Smooth muscle cell (in vitro differentiated cells): ENCODE data around the gene PKNOX2. TPM values are rescaled to one million over a fixed set of nuclear protein-coding genes. Genes with fewer than 3 reads are reported as not detected.

Experiments used
- DNase-seq: peaks from one replicate; lab custom pipeline; 2025; ENCODE audit not compliant: unreplicated experiment; lab: John Stamatoyannopoulos, UW
- H2AFZ ChIP-seq: fragments of 200-600 bp; sonication (generic); 2 replicates; pipeline ENCODE4 v1.6.0; 2016; ENCODE audit warnings: antibody characterized with exemption, low read depth, mild to moderate bottlenecking
- H3F3A ChIP-seq: fragments of 200-600 bp; sonication (generic); 2 replicates; pipeline ENCODE4 v1.6.0; 2017; ENCODE audit warnings: antibody characterized with exemption, low read depth
- H3K27ac ChIP-seq: fragments of 200-600 bp; sonication (generic); 2 replicates; pipeline ENCODE4 v1.5.1; 2016; ENCODE audit warnings: low read depth, mild to moderate bottlenecking
- H3K27me3 ChIP-seq: fragments of 200-600 bp; sonication (generic); 2 replicates; pipeline ENCODE4 v1.6.1; 2016; ENCODE audit warnings: low read depth, mild to moderate bottlenecking
- H3K36me3 ChIP-seq: fragments of 200-600 bp; sonication (generic); 2 replicates; pipeline ENCODE4 v1.5.1; 2016; ENCODE audit warnings: low read depth
- H3K4me1 ChIP-seq: fragments of 200-600 bp; sonication (generic); 2 replicates; pipeline ENCODE4 v1.5.1; 2016; ENCODE audit warnings: low read depth
- H3K4me2 ChIP-seq: fragments of 200-600 bp; sonication (generic); 2 replicates; pipeline ENCODE4 v1.6.0; 2016; ENCODE audit warnings: mild to moderate bottlenecking
- H3K4me3 ChIP-seq: fragments of 200-600 bp; sonication (generic); 2 replicates; pipeline ENCODE4 v1.5.1; 2016; ENCODE audit warnings: mild to moderate bottlenecking
- H3K79me2 ChIP-seq: fragments of 200-600 bp; sonication (generic); 2 replicates; pipeline ENCODE4 v1.6.0; 2016; ENCODE audit warnings: low read depth, mild to moderate bottlenecking
- H3K9ac ChIP-seq: fragments of 200-600 bp; sonication (generic); 2 replicates; pipeline ENCODE4 v1.6.0; 2016; ENCODE audit warnings: low read depth
- H3K9me3 ChIP-seq: fragments of 200-600 bp; sonication (generic); replicated peaks from 2 replicates; pipeline ENCODE4 v1.5.1; 2016; ENCODE audit warnings: low read depth
- H4K20me1 ChIP-seq: fragments of 200-600 bp; sonication (generic); 2 replicates; pipeline ENCODE4 v1.6.0; 2016; ENCODE audit warnings: low read depth
- CTCF ChIP-seq: fragments of 200-600 bp; sonication (generic); IDR thresholded peaks from 2 replicates; pipeline ENCODE4 v1.5.1; 2017; ENCODE audit warnings: borderline replicate concordance, mild to moderate bottlenecking, antibody characterized with exemption; ENCODE audit not compliant: insufficient read depth, poor library complexity, severe bottlenecking
- WGBS: methylation state at CpG from one replicate; pipeline ENCODE4 v1.1.7; 2016; ENCODE audit warnings: low lambda C conversion rate; 5-methylcytosine and 5-hydroxymethylcytosine counted together
- polyA plus RNA-seq: library from polyadenylated mRNA; unstranded; fragments of >200 nt; fragmentation: Nextera tagmentation; extraction: Ambion mirVana; gene quantifications from 2 replicates; pipeline ENCODE4 v1.2.1, GENCODE V29; 2016
- total RNA-seq: library from RNA; depleted of rRNA; stranded (reverse); fragments of >200 nt; gene quantifications from 2 replicates; pipeline ENCODE4 v1.2.3, GENCODE V29; 2014

Gene PKNOX2
- total and polyA plus RNA-seq, 2 experiments from 2014 or later, result 7.2 to 7.9 TPM

- Histone ChIP-seq H3K36me3 (no peaks in the 10 kb centered on the region), H3K4me2 (no peak overlapping the region), H2AFZ (no peak overlapping the region), H3K4me1 (no peaks in the 10 kb centered on the region), H3K9ac (no peak overlapping the region), H3K4me3 (no peak overlapping the region), H3K79me2 (peaks cover 5% of the 10 kb centered on the region), H4K20me1 (no peaks in the 10 kb centered on the region), H3F3A (no peaks in the 10 kb centered on the region), H3K27ac (no peak overlapping the region), H3K27me3 (no peaks in the 10 kb centered on the region), H3K9me3 (no peaks in the 10 kb centered on the region)
- DNase-seq, result no peak
- TF ChIP-seq CTCF, result no peak
- WGBS, result 88% methylated on average over 17 of the region's 17 CpGs
Measured at GRCh38 chr11:125314276-125315078, 149.9 kb downstream of the PKNOX2 start.

GRCh38 chr11:125315079-125315740, 150.7 kb downstream of the PKNOX2 start:
- Histone ChIP-seq H3K9ac (no peak overlapping the region), H3K4me1 (no peaks in the 10 kb centered on the region), H4K20me1 (no peaks in the 10 kb centered on the region), H2AFZ (no peak overlapping the region), H3K4me3 (no peak overlapping the region), H3K36me3 (no peaks in the 10 kb centered on the region), H3K27ac (no peak overlapping the region), H3K4me2 (no peak overlapping the region), H3K9me3 (no peaks in the 10 kb centered on the region), H3K79me2 (peaks cover 7% of the 10 kb centered on the region), H3K27me3 (no peaks in the 10 kb centered on the region), H3F3A (no peaks in the 10 kb centered on the region)
- DNase-seq, result no peak
- WGBS, result 74% methylated on average over 7 of the region's 7 CpGs
- no peak for TF ChIP-seq CTCF

- no peak overlapping the region for H3K4me3 ChIP-seq
- H2AFZ ChIP-seq, result no peak overlapping the region
- no peak for DNase-seq
- WGBS, result 79% methylated on average over 2 of the region's 2 CpGs
- H4K20me1 ChIP-seq, result no peaks in the 10 kb centered on the region
- H3K79me2 ChIP-seq, result peaks cover 7% of the 10 kb centered on the region
- no peaks in the 10 kb centered on the region for H3K36me3 ChIP-seq
- no peak overlapping the region for H3K4me2 ChIP-seq
- no peak overlapping the region for H3K9ac ChIP-seq
- H3K27ac ChIP-seq, result no peak overlapping the region
- no peaks in the 10 kb centered on the region for H3K27me3 ChIP-seq
- H3K9me3 ChIP-seq, result no peaks in the 10 kb centered on the region
- no peaks in the 10 kb centered on the region for H3F3A ChIP-seq
- no peak for TF ChIP-seq CTCF
- no peaks in the 10 kb centered on the region for H3K4me1 ChIP-seq
Measured at GRCh38 chr11:125317416-125317815, 152.9 kb downstream of the PKNOX2 start.

- Histone ChIP-seq H3K9me3 (no peaks in the 10 kb centered on the region), H4K20me1 (no peaks in the 10 kb centered on the region), H3K4me1 (no peaks in the 10 kb centered on the region), H3K27me3 (no peaks in the 10 kb centered on the region), H3K4me2 (no peak overlapping the region), H3K36me3 (no peaks in the 10 kb centered on the region), H3K9ac (no peak overlapping the region), H3F3A (no peaks in the 10 kb centered on the region), H3K27ac (no peak overlapping the region), H3K79me2 (peaks cover 7% of the 10 kb centered on the region), H3K4me3 (no peak overlapping the region), H2AFZ (no peak overlapping the region)
- 93% methylated on average over 1 of the region's 1 CpG for WGBS
- DNase-seq, result no peak
- TF ChIP-seq CTCF, result no peak
Measured at GRCh38 chr11:125319649-125320048, 155.1 kb downstream of the PKNOX2 start.
